Progenitor cell of endocrine pancreas (in vitro differentiated cells): ENCODE data around the gene DRICH1. TPM values are rescaled to one million over a fixed set of nuclear protein-coding genes. Genes with fewer than 3 reads are reported as not detected.
"Not testable (repeated sequence)": the region's sequence is repeated elsewhere in the genome, so short reads cannot be mapped to it uniquely, and the experiment has no call there.

ENCODE experiments used
- DNase-seq: peaks from one replicate; pipeline ENCODE4 v3.0.0; 2021; ENCODE audit warnings: low spot score; ENCODE audit not compliant: unreplicated experiment
- H3K27ac Mint-ChIP-seq: 2 replicates; pipeline ENCODE4 v1.8.0; 2021; ENCODE audit warnings: mild to moderate bottlenecking, moderate library complexity, mixed read lengths
- H3K27me3 Mint-ChIP-seq: 2 replicates; pipeline ENCODE4 v1.8.0; 2021; ENCODE audit warnings: mixed read lengths
- H3K36me3 Mint-ChIP-seq: 2 replicates; pipeline ENCODE4 v1.8.0; 2022; ENCODE audit warnings: mixed read lengths; ENCODE audit not compliant: insufficient read depth
- H3K4me1 Mint-ChIP-seq: 2 replicates; pipeline ENCODE4 v1.8.0; 2021; ENCODE audit warnings: low read depth, mixed read lengths
- H3K4me3 Mint-ChIP-seq: 2 replicates; pipeline ENCODE4 v1.8.0; 2021; ENCODE audit warnings: low read depth, mild to moderate bottlenecking, moderate library complexity, mixed read lengths
- H3K9me3 Mint-ChIP-seq: 2 replicates; pipeline ENCODE4 v1.8.0; 2021; ENCODE audit warnings: low read depth, mixed read lengths
- total RNA-seq: library from RNA; stranded (reverse); gene quantifications from 2 replicates; pipeline ENCODE4 v1.2.1, GENCODE V29; 2021
- TF ChIP-seq, protein P1 (sequence below): fragments of 200-600 bp; sonication (generic); IDR thresholded peaks from one replicate; pipeline ENCODE4 v1.5.0; 2021; ENCODE audit warnings: antibody characterized with exemption, mild to moderate bottlenecking; ENCODE audit not compliant: unreplicated experiment

The DRICH1 gene
- total RNA-seq, 1 donor from 2014 or later: 8.6 TPM

DNA sequence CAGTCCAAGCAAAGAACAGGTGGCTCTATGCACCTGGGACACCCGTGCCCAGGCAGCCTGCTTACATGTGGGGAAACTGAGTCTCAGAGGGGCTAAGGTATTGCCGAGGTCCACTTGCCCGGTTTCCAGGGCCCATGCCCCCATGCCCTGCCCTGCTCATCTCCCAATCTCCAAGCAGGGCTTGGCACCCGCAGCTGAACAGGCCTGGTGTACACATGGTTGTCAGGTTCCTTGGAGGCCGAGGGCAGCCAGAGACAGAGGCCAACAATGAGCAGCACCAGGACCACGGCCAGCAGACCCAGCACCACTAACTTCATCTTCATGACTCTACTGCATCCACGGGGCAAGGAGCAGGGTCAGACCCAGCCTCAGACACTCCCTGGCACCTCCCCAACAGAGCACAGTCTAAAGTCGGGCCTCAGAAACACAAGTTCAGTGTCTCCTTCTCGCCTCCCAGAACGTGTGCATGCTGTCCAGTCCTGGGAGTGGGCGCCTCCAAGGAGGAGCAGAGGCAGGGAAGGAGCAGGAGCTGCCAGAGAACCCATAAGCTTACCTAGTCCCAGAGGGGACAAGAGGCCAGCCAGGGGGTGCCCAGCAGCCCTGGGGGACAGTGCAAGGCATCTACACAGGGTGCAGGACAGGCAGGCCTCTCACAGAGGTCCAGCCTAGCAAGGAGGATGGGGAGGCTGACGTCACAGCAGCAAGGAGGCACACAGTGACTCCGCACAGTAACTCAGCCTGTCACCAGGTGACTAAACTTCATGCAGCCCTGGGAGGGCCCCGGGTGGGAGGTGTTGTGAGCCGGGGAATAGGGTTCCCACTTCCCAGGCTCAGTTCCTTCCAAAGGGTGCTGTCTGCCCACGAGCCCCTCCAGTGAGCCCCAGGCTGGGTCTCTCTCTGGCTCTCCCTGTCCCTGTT, 38.5 kb upstream of the DRICH1 start:
- H3K36me3 Mint-ChIP-seq: peaks cover 19% of the 10 kb centered on the region
- DNase-seq: no peak
- H3K9me3 Mint-ChIP-seq: no peaks in the 10 kb centered on the region
- no peak overlapping the region for H3K27ac Mint-ChIP-seq
- peaks cover 17% of the 10 kb centered on the region for H3K4me1 Mint-ChIP-seq
- TF ChIP-seq, protein P1, sequence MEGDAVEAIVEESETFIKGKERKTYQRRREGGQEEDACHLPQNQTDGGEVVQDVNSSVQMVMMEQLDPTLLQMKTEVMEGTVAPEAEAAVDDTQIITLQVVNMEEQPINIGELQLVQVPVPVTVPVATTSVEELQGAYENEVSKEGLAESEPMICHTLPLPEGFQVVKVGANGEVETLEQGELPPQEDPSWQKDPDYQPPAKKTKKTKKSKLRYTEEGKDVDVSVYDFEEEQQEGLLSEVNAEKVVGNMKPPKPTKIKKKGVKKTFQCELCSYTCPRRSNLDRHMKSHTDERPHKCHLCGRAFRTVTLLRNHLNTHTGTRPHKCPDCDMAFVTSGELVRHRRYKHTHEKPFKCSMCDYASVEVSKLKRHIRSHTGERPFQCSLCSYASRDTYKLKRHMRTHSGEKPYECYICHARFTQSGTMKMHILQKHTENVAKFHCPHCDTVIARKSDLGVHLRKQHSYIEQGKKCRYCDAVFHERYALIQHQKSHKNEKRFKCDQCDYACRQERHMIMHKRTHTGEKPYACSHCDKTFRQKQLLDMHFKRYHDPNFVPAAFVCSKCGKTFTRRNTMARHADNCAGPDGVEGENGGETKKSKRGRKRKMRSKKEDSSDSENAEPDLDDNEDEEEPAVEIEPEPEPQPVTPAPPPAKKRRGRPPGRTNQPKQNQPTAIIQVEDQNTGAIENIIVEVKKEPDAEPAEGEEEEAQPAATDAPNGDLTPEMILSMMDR: no peak
- no peak overlapping the region for H3K4me3 Mint-ChIP-seq
- no peaks in the 10 kb centered on the region for H3K27me3 Mint-ChIP-seq

DNA sequence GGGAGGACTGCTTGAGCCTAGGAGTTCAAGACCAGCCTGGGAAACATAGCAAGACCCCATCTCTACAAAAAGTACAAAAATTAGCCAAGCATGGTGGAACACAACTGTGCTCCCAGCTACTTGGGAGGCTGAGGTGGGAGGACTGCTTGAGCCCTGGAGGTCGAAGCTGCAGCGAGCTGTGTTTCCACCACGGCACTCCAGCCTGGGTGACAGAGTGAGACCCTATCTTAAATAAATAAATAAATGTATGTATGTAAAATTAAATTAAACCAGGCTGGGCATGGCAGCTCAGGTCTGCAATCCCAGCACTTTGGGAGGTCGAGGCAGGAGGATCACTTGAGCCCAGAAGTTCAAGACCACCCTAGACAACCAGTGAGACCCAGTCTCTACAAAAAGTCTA, 28.3 kb upstream of the DRICH1 start:
- Mint-ChIP-seq H3K36me3 (peaks cover 45% of the 10 kb centered on the region), H3K9me3 (peaks cover 10% of the 10 kb centered on the region)
- H3K27me3 Mint-ChIP-seq, H3K4me3 Mint-ChIP-seq, H3K27ac Mint-ChIP-seq, H3K4me1 Mint-ChIP-seq, DNase-seq: not testable (repeated sequence)

DNA sequence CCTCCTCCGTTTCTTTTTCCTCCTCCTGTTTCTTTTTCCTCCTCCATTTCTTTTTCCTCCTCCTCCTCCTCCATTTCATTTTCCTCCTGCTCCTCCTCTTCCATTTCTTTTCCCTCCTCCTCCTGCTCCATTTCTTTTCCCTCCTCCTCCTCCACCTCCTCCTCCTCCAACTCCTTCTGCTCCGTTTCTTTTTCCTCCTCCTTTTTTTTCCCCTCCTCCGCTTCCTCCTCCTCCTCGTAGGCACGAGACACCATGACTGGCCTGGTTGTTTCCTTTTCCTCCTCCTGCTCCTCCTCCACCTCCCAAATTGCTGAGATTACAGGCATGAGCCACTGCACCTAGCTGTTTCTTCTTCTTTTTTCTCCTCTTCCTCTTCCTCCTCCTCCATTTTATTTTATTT, 25.6 kb upstream of the DRICH1 start:
- DNase-seq: no peak
- Mint-ChIP-seq H3K4me3 (no peak overlapping the region), H3K36me3 (peaks cover 25% of the 10 kb centered on the region), H3K4me1 (no peaks in the 10 kb centered on the region), H3K27me3 (no peaks in the 10 kb centered on the region), H3K27ac (no peak overlapping the region), H3K9me3 (peaks cover 4% of the 10 kb centered on the region)
- TF ChIP-seq, protein P1: no peak

DNA sequence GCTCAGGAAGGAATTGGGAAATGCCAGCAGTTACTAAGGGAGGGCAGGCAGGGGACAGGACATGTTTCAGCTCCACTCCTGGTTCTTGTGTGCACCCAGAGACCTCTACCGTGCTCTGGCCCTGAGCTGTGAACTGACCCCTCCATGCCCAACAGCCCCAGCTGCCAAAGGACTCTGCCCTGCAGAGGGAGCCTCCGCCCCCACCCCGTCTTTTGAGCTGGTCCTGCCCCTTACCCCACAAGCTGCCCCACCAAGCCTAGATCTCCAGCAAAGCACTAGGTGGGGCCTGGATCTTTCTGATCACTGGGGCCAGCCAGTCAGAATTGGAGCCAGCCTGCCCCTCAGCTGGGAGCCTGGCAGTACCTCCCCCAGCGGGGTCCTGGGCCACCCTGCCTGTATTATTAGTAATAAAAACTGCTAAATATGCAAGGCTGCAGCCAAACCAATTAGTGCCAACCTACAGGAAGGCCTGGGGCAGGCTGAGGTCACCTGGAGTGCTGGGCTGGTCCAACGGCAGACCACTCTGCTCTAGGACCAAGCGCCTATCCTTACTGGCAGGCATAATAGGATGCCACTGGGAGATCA, 23.9 kb upstream of the DRICH1 start:
- H3K27me3 Mint-ChIP-seq: no peaks in the 10 kb centered on the region
- DNase-seq: no peak
- peaks cover 17% of the 10 kb centered on the region for H3K36me3 Mint-ChIP-seq
- no peak overlapping the region for H3K27ac Mint-ChIP-seq
- H3K4me1 Mint-ChIP-seq: no peaks in the 10 kb centered on the region
- H3K9me3 Mint-ChIP-seq: no peaks in the 10 kb centered on the region
- no peak overlapping the region for H3K4me3 Mint-ChIP-seq
- TF ChIP-seq, protein P1: no peak

DNA sequence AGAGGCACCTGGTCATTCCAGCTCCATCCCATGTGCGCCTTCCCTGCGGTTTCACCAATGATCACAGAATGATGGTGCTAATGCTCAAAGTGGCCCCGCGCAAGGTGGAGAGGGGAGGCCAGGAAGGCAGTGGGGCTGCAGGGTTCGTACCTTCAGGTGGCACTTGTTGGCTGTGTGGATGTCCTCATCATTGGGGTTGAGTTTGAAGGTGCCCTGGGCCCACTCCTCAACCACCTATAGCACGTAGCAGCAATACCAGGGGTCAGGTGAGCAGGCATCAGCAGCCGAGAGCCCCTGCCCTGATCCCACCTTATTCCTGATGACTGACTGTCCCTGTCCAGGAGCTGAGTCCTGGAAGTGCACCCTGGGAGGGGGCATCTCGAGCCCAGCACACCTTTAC, 20.6 kb upstream of the DRICH1 start:
- no peaks in the 10 kb centered on the region for H3K9me3 Mint-ChIP-seq
- no peaks in the 10 kb centered on the region for H3K27me3 Mint-ChIP-seq
- no peak overlapping the region for H3K27ac Mint-ChIP-seq
- DNase-seq: no peak
- no peaks in the 10 kb centered on the region for H3K4me1 Mint-ChIP-seq
- TF ChIP-seq, protein P1: no peak
- no peak overlapping the region for H3K4me3 Mint-ChIP-seq
- H3K36me3 Mint-ChIP-seq: peaks cover 7% of the 10 kb centered on the region
